IPS-18c (cell line): ENCODE data around the gene TK2.

Source experiments
- H3K4me3 ChIP-seq: 2 replicates; pipeline ENCODE4 v1.7.0; 2013; ENCODE audit warnings: low read depth, mild to moderate bottlenecking, low read length, moderate library complexity; ENCODE audit not compliant: insufficient read depth
- H3K9me3 ChIP-seq: one replicate; pipeline ENCODE4 v1.6.1; 2013; ENCODE audit warnings: mild to moderate bottlenecking, low read length, moderate library complexity; ENCODE audit not compliant: control insufficient read depth, insufficient read depth

Gene TK2

GRCh38 chr16:66484453-66485213 lies 65.3 kb downstream of the TK2 start:
- no peak overlapping the region for H3K4me3 ChIP-seq

GRCh38 chr16:66483689-66484452 lies 66.1 kb downstream of the TK2 start:
- Histone ChIP-seq H3K4me3 (no peak overlapping the region), H3K9me3 (no peaks in the 10 kb centered on the region)

More at GRCh38 chr16:66484453-66485213, 65.3 kb downstream of the TK2 start:
- no peaks in the 10 kb centered on the region for H3K9me3 ChIP-seq

GRCh38 chr16:66481943-66482390 lies 68.0 kb downstream of the TK2 start:
- H3K4me3 ChIP-seq, result no peak overlapping the region
- H3K9me3 ChIP-seq, result no peaks in the 10 kb centered on the region

- H3K4me3 ChIP-seq, result no peak overlapping the region
- H3K9me3 ChIP-seq, result no peaks in the 10 kb centered on the region
Observed at GRCh38 chr16:66481081-66481942, 68.6 kb downstream of the TK2 start.

GRCh38 chr16:66480265-66481080 lies 69.4 kb downstream of the TK2 start:
- Histone ChIP-seq H3K9me3 (no peaks in the 10 kb centered on the region), H3K4me3 (no peak overlapping the region)

- Histone ChIP-seq H3K4me3 (no peak overlapping the region), H3K9me3 (no peaks in the 10 kb centered on the region)
Observed at GRCh38 chr16:66479661-66480264, 70.2 kb downstream of the TK2 start.

- Histone ChIP-seq H3K9me3 (no peaks in the 10 kb centered on the region), H3K4me3 (no peak overlapping the region)
Observed at GRCh38 chr16:66478733-66479511, 71.0 kb downstream of the TK2 start.

- no peak overlapping the region for H3K4me3 ChIP-seq
- H3K9me3 ChIP-seq, result no peaks in the 10 kb centered on the region
Observed at GRCh38 chr16:66477028-66477515, 72.8 kb downstream of the TK2 start.

GRCh38 chr16:66476328-66477027 lies 73.4 kb downstream of the TK2 start:
- Histone ChIP-seq H3K9me3 (no peaks in the 10 kb centered on the region), H3K4me3 (no peak overlapping the region)

GRCh38 chr16:66475232-66475631 lies 74.7 kb downstream of the TK2 start:
- no peak overlapping the region for H3K4me3 ChIP-seq
- no peaks in the 10 kb centered on the region for H3K9me3 ChIP-seq

GRCh38 chr16:66474750-66475199 lies 75.1 kb downstream of the TK2 start:
- no peaks in the 10 kb centered on the region for H3K9me3 ChIP-seq
- no peak overlapping the region for H3K4me3 ChIP-seq

GRCh38 chr16:66473654-66474519 lies 76.0 kb downstream of the TK2 start:
- Histone ChIP-seq H3K9me3 (no peaks in the 10 kb centered on the region), H3K4me3 (no peak overlapping the region)

GRCh38 chr16:66473051-66473571 lies 76.8 kb downstream of the TK2 start:
- no peak overlapping the region for H3K4me3 ChIP-seq
- H3K9me3 ChIP-seq, result no peaks in the 10 kb centered on the region
